H9 (cell line): ENCODE measurements around the gene PRKCD. TPM values are rescaled to one million over a fixed set of nuclear protein-coding genes. Genes with fewer than 3 reads are reported as not detected.

Source experiments
- DNase-seq: peaks from one replicate; pipeline ENCODE4 v3.0.0-alpha.2; 2017
- H2AFZ ChIP-seq: one replicate; pipeline ENCODE4 v1.6.1; 2013; ENCODE audit warnings: mild to moderate bottlenecking, low read length, control low read depth, moderate library complexity
- H2AK5ac ChIP-seq: 2 replicates; pipeline ENCODE4 v1.6.1; 2013; ENCODE audit warnings: low read length, control low read depth, mixed read lengths; ENCODE audit not compliant: insufficient read length
- H2BK120ac ChIP-seq: one replicate; pipeline ENCODE4 v1.6.1; 2013; ENCODE audit warnings: low read depth, mild to moderate bottlenecking, low read length, control low read depth, inconsistent platforms; ENCODE audit not compliant: poor library complexity, severe bottlenecking
- H2BK12ac ChIP-seq: 2 replicates; pipeline ENCODE4 v1.6.1; 2013; ENCODE audit warnings: low read length, control low read depth, mixed read lengths, low read depth; ENCODE audit not compliant: insufficient read length
- H2BK15ac ChIP-seq: 2 replicates; pipeline ENCODE4 v1.6.1; 2013; ENCODE audit warnings: low read depth, low read length, control low read depth
- H2BK20ac ChIP-seq: one replicate; pipeline ENCODE4 v1.6.1; 2013; ENCODE audit warnings: low read depth, mild to moderate bottlenecking, low read length, control low read depth, inconsistent platforms; ENCODE audit not compliant: poor library complexity, severe bottlenecking
- H2BK5ac ChIP-seq: 2 replicates; pipeline ENCODE4 v1.6.1; 2013; ENCODE audit warnings: low read length, control low read depth, mixed read lengths; ENCODE audit not compliant: insufficient read length
- H3K14ac ChIP-seq: 2 replicates; pipeline ENCODE4 v1.6.1; 2013; ENCODE audit warnings: low read length, control low read depth; ENCODE audit not compliant: insufficient read depth
- H3K18ac ChIP-seq: 2 replicates; pipeline ENCODE4 v1.6.1; 2013; ENCODE audit warnings: low read depth, mild to moderate bottlenecking, mixed read lengths, low read length, control low read depth; ENCODE audit not compliant: insufficient read length
- H3K23ac ChIP-seq: 2 replicates; pipeline ENCODE4 v1.6.1; 2013; ENCODE audit warnings: low read length, control low read depth, mixed read lengths, low read depth; ENCODE audit not compliant: insufficient read length
- H3K23me2 ChIP-seq: 2 replicates; pipeline ENCODE4 v1.6.1; 2013; ENCODE audit warnings: low read depth, mild to moderate bottlenecking, mixed read lengths, low read length, control low read depth; ENCODE audit not compliant: insufficient read length, poor library complexity, severe bottlenecking
- H3K27ac ChIP-seq: 2 replicates; pipeline ENCODE4 v1.5.1; 2013; ENCODE audit warnings: low read length, control low read depth, mixed read lengths, low read depth; ENCODE audit not compliant: insufficient read length
- H3K27me3 ChIP-seq: 2 replicates; pipeline ENCODE4 v1.6.1; 2013; ENCODE audit warnings: low read length, control low read depth, inconsistent platforms; ENCODE audit not compliant: insufficient read depth
- H3K4ac ChIP-seq: 2 replicates; pipeline ENCODE4 v1.6.1; 2013; ENCODE audit warnings: low read depth, mild to moderate bottlenecking, control low read depth, inconsistent platforms, low read length, moderate library complexity
- H3K4me1 ChIP-seq: 2 replicates; pipeline ENCODE4 v1.6.1; 2013; ENCODE audit warnings: low read length, control low read depth, inconsistent platforms; ENCODE audit not compliant: insufficient read depth
- H3K4me2 ChIP-seq: 2 replicates; pipeline ENCODE4 v1.6.1; 2013; ENCODE audit warnings: low read length, control low read depth, mixed read lengths; ENCODE audit not compliant: insufficient read length, insufficient read depth
- H3K56ac ChIP-seq: 2 replicates; pipeline ENCODE4 v1.6.1; 2013; ENCODE audit warnings: low read depth, mild to moderate bottlenecking, mixed read lengths, low read length, control low read depth; ENCODE audit not compliant: insufficient read length
- H3K79me1 ChIP-seq: 2 replicates; pipeline ENCODE4 v1.6.1; 2013; ENCODE audit warnings: low read depth, mild to moderate bottlenecking, moderate library complexity, low read length, control low read depth, inconsistent platforms; ENCODE audit not compliant: insufficient read depth, poor library complexity, severe bottlenecking
- H3K79me2 ChIP-seq: 2 replicates; pipeline ENCODE4 v1.6.1; 2013; ENCODE audit warnings: low read length, control low read depth, inconsistent platforms; ENCODE audit not compliant: insufficient read depth
- H3K9ac ChIP-seq: 2 replicates; pipeline ENCODE4 v1.6.1; 2013; ENCODE audit warnings: low read length, control low read depth, mixed read lengths; ENCODE audit not compliant: insufficient read length; ENCODE audit errors: extremely low read depth
- H3K9me3 ChIP-seq: one replicate; pipeline ENCODE4 v1.6.1; 2013; ENCODE audit warnings: low read depth, low read length, inconsistent platforms; ENCODE audit not compliant: control insufficient read depth
- H3T11ph ChIP-seq: one replicate; pipeline ENCODE4 v1.6.1; 2013; ENCODE audit warnings: mild to moderate bottlenecking, low read length, control low read depth, inconsistent platforms
- H4K20me1 ChIP-seq: one replicate; pipeline ENCODE4 v1.6.1; 2013; ENCODE audit not compliant: control insufficient read depth, insufficient read length, insufficient read depth
- H4K5ac ChIP-seq: 2 replicates; pipeline ENCODE4 v1.6.1; 2013; ENCODE audit warnings: low read depth, mild to moderate bottlenecking, mixed read lengths, low read length, control low read depth; ENCODE audit not compliant: insufficient read length
- H4K8ac ChIP-seq: replicated peaks from 2 replicates; pipeline ENCODE4 v1.6.1; 2013; ENCODE audit warnings: low read length, control low read depth, mixed read lengths, low read depth; ENCODE audit not compliant: insufficient read length
- H4K91ac ChIP-seq: 2 replicates; pipeline ENCODE4 v1.6.1; 2013; ENCODE audit warnings: low read depth, mild to moderate bottlenecking, moderate library complexity, mixed read lengths, low read length, control low read depth; ENCODE audit not compliant: insufficient read length
- H3K27ac Mint-ChIP-seq, 3 experiments: 2 replicates in 2 of 3; 3 replicates in 1 of 3; pipeline ENCODE4 v1.8.0; 2020 to 2021; ENCODE audit warnings: mixed read lengths in 3 of 3, mild to moderate bottlenecking in 1 of 3, moderate library complexity in 1 of 3
- H3K27me3 Mint-ChIP-seq: 2 replicates; pipeline ENCODE4 v1.8.0; 2021; ENCODE audit warnings: low read depth, mild to moderate bottlenecking, moderate library complexity, mixed read lengths
- H3K36me3 Mint-ChIP-seq, 3 experiments: 2 replicates in 2 of 3; 3 replicates in 1 of 3; pipeline ENCODE4 v1.8.0; 2020 to 2021; ENCODE audit warnings: low read depth in 3 of 3, mixed read lengths in 3 of 3; ENCODE audit not compliant: insufficient read depth in 1 of 3
- H3K4me1 Mint-ChIP-seq, 2 experiments: 2 replicates each; pipeline ENCODE4 v1.8.0; 2020; ENCODE audit warnings: mixed read lengths in 2 of 2
- H3K4me3 Mint-ChIP-seq, 2 experiments: 2 replicates in 1 of 2; 3 replicates in 1 of 2; pipeline ENCODE4 v1.8.0; 2020 to 2021; ENCODE audit warnings: mild to moderate bottlenecking in 2 of 2, mixed read lengths in 2 of 2, moderate library complexity in 1 of 2
- H3K9me3 Mint-ChIP-seq, 2 experiments: 2 replicates in 1 of 2; 3 replicates in 1 of 2; pipeline ENCODE4 v1.8.0; 2020; ENCODE audit warnings: mild to moderate bottlenecking in 2 of 2, mixed read lengths in 2 of 2, moderate library complexity in 1 of 2
- WGBS: extraction: QIAGEN DNeasy Blood & Tissue Kit; methylation state at CpG from one replicate; pipeline ENCODE4 v1.1.7; 2013; ENCODE audit warnings: missing lambda C conversion rate, low lambda C conversion rate, mixed read lengths; ENCODE audit not compliant: insufficient read length; ENCODE audit errors: extremely low coverage; 5-methylcytosine and 5-hydroxymethylcytosine counted together
- total RNA-seq: library from RNA; stranded (reverse); gene quantifications from 2 replicates; pipeline ENCODE4 v1.2.1, GENCODE V29; 2021
- TF ChIP-seq, protein P1 (sequence below): fragments of 200-600 bp; sonication (generic); conservative IDR thresholded peaks from 3 replicates; pipeline ENCODE4 v1.8.0; 2021; ENCODE audit warnings: antibody characterized with exemption, mild to moderate bottlenecking

PRKCD gene
- total RNA-seq, 1 experiment from 2014 or later, result 23.7 TPM

DNA sequence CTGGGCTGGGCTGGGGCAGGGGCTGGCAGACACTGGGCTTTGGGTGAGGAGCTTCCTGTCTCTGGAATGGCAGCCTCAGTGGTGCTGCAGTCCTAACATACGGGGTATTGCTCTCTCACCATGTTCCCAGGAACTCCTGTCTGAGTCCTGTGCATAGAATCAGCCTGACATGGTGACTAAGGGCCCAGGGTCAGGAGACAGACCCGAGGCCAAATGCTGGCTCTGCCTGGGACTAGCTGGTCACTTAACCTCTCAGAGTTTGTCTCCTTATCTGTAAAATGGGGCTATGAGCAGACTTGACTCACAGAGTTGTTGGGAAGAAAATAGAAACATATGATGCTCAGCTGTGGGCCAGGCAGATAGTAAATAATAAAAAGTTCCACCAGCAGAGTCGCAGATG, 28.3 kb downstream of the PRKCD start:
- no peak overlapping the region for H3K9ac ChIP-seq
- H3K4me3 Mint-ChIP-seq, result no peak overlapping the region

More for the DNA sequence above, 28.3 kb downstream of the PRKCD start:
- no peaks in the 10 kb centered on the region for H4K20me1 ChIP-seq
- no peak overlapping the region for H4K5ac ChIP-seq
- H3K4me1 Mint-ChIP-seq, result peaks cover 9 to 16% of the 10 kb centered on the region in 2 experiments
- H2BK120ac ChIP-seq, result no peak overlapping the region
- H3K4ac ChIP-seq, result no peak overlapping the region
- WGBS, result no CpG with 5 or more reads among the region's 3 CpGs
- H3K9me3 Mint-ChIP-seq, result no peaks in the 10 kb centered on the region
- no peak overlapping the region for H3K23ac ChIP-seq
- no peak overlapping the region for H2AFZ ChIP-seq
- no peak overlapping the region for H2AK5ac ChIP-seq
- H3K27ac ChIP-seq, result no peak overlapping the region
- no peaks in the 10 kb centered on the region; the same call in 1 of the 2 replicates for H3K4me1 ChIP-seq
- H3K27me3 Mint-ChIP-seq, result no peaks in the 10 kb centered on the region
- no peak overlapping the region for H2BK20ac ChIP-seq
- peaks cover 2 to 30% (median 20%) of the 10 kb centered on the region in 3 experiments; a peak in 6 of 7 replicates for H3K36me3 Mint-ChIP-seq
- H3K27me3 ChIP-seq, result no peaks in the 10 kb centered on the region
- H4K8ac ChIP-seq, result no peak overlapping the region
- TF ChIP-seq, protein P1, sequence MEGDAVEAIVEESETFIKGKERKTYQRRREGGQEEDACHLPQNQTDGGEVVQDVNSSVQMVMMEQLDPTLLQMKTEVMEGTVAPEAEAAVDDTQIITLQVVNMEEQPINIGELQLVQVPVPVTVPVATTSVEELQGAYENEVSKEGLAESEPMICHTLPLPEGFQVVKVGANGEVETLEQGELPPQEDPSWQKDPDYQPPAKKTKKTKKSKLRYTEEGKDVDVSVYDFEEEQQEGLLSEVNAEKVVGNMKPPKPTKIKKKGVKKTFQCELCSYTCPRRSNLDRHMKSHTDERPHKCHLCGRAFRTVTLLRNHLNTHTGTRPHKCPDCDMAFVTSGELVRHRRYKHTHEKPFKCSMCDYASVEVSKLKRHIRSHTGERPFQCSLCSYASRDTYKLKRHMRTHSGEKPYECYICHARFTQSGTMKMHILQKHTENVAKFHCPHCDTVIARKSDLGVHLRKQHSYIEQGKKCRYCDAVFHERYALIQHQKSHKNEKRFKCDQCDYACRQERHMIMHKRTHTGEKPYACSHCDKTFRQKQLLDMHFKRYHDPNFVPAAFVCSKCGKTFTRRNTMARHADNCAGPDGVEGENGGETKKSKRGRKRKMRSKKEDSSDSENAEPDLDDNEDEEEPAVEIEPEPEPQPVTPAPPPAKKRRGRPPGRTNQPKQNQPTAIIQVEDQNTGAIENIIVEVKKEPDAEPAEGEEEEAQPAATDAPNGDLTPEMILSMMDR, result no peak
- H3K4me2 ChIP-seq, result no peak overlapping the region
- no peak overlapping the region for H3K18ac ChIP-seq
- H3K9me3 ChIP-seq, result no peaks in the 10 kb centered on the region
- DNase-seq, result no peak
- H3K23me2 ChIP-seq, result no peaks in the 10 kb centered on the region
- H3K14ac ChIP-seq, result no peak overlapping the region
- no peak overlapping the region for H2BK15ac ChIP-seq
- H4K91ac ChIP-seq, result no peak overlapping the region
- H2BK5ac ChIP-seq, result no peak overlapping the region
- no peaks in the 10 kb centered on the region for H3K79me2 ChIP-seq
- no peaks in the 10 kb centered on the region for H3K79me1 ChIP-seq
- no peak overlapping the region for H3K27ac Mint-ChIP-seq
- H2BK12ac ChIP-seq, result no peak overlapping the region
- no peak overlapping the region for H3T11ph ChIP-seq
- no peak overlapping the region for H3K56ac ChIP-seq
